NCI-H526 treated with DMSO at 0.1 percent for 48 hours (cell line): ENCODE data around the gene KLF1.
A peak's percentile ranks its signal among the peaks of the same experiment; 100 is the strongest.
"Not testable (repeated sequence)": the region's sequence is repeated elsewhere in the genome, so short reads cannot be mapped to it uniquely, and the experiment has no call there.

Experiments used
- DNase-seq: peaks from one replicate; lab custom pipeline; 2025; lab: John Stamatoyannopoulos, UW

Gene KLF1

GRCh38 chr19:12867120-12868099, 19.6 kb downstream of the KLF1 start:
- no peak for DNase-seq

DNA sequence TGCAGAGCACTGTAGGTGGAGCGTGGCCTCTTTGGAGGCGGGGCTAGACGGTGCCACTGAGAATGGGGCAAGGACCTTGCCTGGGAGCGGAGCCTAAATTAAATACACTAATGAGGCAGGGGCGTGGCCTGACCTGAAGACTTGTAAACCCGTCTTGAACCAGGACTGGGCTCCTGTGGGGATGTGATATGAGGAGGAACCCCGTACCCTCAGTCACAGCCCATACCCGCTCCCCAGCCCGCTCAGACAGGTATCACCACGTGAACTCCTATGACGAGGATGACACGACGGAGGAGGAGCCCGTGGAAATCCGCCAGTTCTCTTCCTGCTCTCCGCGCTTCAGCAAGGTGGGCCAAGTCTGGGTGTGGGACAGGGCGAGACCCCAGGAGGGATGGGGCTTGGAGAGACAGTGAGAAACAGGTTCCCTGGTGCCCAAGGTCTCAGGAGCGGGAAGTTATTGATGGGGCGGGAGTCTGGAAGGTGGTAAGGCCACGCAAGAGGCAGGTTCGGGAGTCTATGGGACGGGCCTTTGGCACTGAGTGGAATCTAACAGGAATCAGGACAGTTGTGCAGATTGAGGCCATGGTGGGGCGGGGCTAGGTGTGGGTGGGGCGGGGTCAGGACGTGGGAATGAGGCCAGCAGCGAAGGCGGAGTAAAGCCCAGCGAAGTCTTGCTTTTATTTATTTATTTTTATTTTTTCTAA, 20.4 kb downstream of the KLF1 start:
- DNase-seq, result no peak

- no peak for DNase-seq
Measured at GRCh38 chr19:12865746-12866415, 21.1 kb downstream of the KLF1 start.

GRCh38 chr19:12864721-12865715, 22.0 kb downstream of the KLF1 start:
- no peak for DNase-seq

GRCh38 chr19:12864143-12864542, 22.9 kb downstream of the KLF1 start:
- no peak for DNase-seq

GRCh38 chr19:12859546-12859945, 27.5 kb downstream of the KLF1 start:
- DNase-seq, result no peak

GRCh38 chr19:12858041-12858928, 28.7 kb downstream of the KLF1 start:
- DNase-seq, result no peak

DNA sequence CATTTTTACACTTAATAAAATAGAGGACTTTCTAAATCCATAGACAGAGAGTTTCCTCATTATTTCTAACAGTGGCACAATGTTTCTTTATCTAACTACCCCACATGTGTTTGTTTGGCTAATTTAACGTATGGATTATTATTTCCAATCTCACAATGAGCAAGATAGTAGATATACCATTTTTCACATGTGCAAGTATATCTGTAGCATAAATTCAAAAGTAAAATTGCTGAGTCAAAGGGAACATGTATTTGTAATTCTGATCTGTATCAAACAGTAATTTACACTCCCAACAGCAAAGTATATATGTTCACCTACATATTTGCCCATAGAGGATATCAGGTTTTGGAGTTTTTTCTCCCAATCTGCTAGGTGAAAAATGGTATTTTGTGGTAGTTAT, 30.3 kb downstream of the KLF1 start:
- DNase-seq, result no peak

- no peak for DNase-seq
Measured at GRCh38 chr19:12847159-12848139, 39.6 kb downstream of the KLF1 start.

- DNase-seq, result not testable (repeated sequence)
Measured at GRCh38 chr19:12846613-12847012, 40.4 kb downstream of the KLF1 start.

DNA sequence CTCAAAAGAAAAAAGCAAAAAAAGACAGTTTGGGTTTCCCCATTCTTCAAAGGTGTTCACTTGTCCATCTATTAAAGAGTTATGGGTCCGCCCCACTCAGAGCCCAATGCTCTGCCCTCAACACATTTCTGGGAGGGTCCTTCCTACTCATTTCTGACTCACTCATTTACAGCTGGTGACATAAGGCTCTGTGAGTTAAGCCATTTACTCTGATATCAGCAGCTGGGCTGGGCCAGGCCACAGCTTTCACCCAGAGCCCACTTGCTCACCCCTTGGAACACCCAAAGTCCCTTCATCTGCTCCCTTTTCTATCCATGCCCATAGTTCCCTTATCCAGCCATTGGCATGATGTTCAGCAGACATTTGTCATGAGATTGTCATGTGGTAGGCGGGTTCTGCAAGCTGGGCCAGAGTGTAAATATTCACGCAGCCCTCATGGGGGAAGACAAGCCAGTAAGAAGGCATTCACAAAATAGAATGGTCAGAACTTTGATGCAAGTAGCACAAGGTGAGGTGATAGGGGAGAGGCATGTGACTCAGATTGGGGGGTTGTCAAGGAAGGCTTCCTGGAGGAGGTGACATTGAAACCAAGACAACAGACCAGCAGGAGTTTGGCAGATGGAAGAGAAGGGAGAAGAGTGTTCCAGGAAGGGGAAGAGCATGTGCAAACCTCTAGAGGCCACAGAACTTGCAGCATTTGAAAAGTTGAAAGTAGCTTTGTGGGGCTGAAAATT, 42.8 kb downstream of the KLF1 start:
- no peak for DNase-seq

GRCh38 chr19:12843328-12843727, 43.7 kb downstream of the KLF1 start:
- DNase-seq, result no peak

GRCh38 chr19:12842511-12842910, 44.5 kb downstream of the KLF1 start:
- no peak for DNase-seq

DNA sequence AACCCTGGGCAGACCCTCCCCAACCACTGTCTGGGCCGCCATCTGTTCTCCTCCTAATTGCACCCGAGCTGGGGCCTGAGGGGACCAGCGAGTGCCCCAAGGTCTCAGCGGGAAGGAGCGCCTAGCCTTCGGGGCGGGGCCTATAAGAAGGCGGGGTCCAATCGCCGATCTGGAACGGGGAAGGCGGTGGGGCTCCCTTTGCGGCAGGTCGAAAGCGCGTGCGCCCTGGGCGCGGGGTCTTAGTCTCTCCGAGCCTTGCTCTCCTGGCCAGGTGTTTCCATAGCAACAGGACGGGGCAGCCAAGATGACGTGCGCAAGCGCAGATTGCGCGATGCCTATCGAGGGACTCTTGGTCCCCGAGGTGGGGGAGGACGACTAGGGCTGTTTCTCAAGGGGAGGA, 45.9 kb downstream of the KLF1 start:
- no peak for DNase-seq

GRCh38 chr19:12840091-12841079, 46.6 kb downstream of the KLF1 start:
- peak; percentile 31 for DNase-seq

GRCh38 chr19:12838886-12839756, 47.9 kb downstream of the KLF1 start:
- DNase-seq, result no peak
